ENCODE results near the gene SHOC2. TPM values are rescaled to one million over a fixed set of nuclear protein-coding genes. Genes with fewer than 3 reads are reported as not detected.

The SHOC2 gene
- total and polyA plus RNA-seq, 4 donors: 17.6 to 68.4 (median 47.8) TPM

- 76 to 79% methylated on average over 3 of the region's 3 CpGs for WGBS, 2 donors
- ATAC-seq (ENCODE audit: low FRiP score) (no peak), DNase-seq (no peak)
- no peaks in the 10 kb centered on the region for H3K9me3 ChIP-seq (ENCODE audit: control insufficient read depth, low read length)
- no peak overlapping the region for H3K4me3 ChIP-seq (ENCODE audit: low read length in 2 of 2)
- no peaks in the 10 kb centered on the region for H3K36me3 ChIP-seq (ENCODE audit: control insufficient read depth in 1 of 2, insufficient read depth in 2 of 2, low read length in 1 of 2)
- H3K27ac ChIP-seq (ENCODE audit: low read depth in 1 of 2, low read length in 2 of 2): no peak overlapping the region
- no peaks in the 10 kb centered on the region for H3K27me3 ChIP-seq (ENCODE audit: control insufficient read depth in 1 of 2, insufficient read depth in 2 of 2, low read length in 1 of 2)
- intact Hi-C loops (cut with DNase I): no loop called here
- peaks cover 3% of the 10 kb centered on the region in 2 donors for H3K4me1 ChIP-seq (ENCODE audit: control insufficient read depth in 1 of 2, insufficient read depth in 2 of 2, low read length in 2 of 2)
Observed at GRCh38 chr10:110967009-110967630, 47.7 kb downstream of the SHOC2 start.

- no peak for ATAC-seq (ENCODE audit: low FRiP score)
- no peak overlapping the region for H3K4me3 ChIP-seq (ENCODE audit: low read length in 2 of 2)
- H3K27me3 ChIP-seq (ENCODE audit: control insufficient read depth in 1 of 2, insufficient read depth in 2 of 2, low read length in 1 of 2): no peaks in the 10 kb centered on the region
- no peak overlapping the region for H3K27ac ChIP-seq (ENCODE audit: low read depth in 1 of 2, low read length in 2 of 2)
- peaks cover 3% of the 10 kb centered on the region in 2 donors for H3K4me1 ChIP-seq (ENCODE audit: control insufficient read depth in 1 of 2, insufficient read depth in 2 of 2, low read length in 2 of 2)
- H3K36me3 ChIP-seq (ENCODE audit: control insufficient read depth in 1 of 2, insufficient read depth in 2 of 2, low read length in 1 of 2): no peaks in the 10 kb centered on the region
- DNase-seq: no peak
- intact Hi-C loops (cut with DNase I): no loop called here
- WGBS, 2 donors: 0% methylated on average over 1 of the region's 1 CpG
- H3K9me3 ChIP-seq (ENCODE audit: control insufficient read depth, low read length): no peaks in the 10 kb centered on the region
Observed at GRCh38 chr10:110967645-110968044, 48.2 kb downstream of the SHOC2 start.

GRCh38 chr10:110969183-110969582, 49.8 kb downstream of the SHOC2 start:
- Histone ChIP-seq H3K4me3 (ENCODE audit: low read length in 2 of 2) (no peak overlapping the region), H3K27ac (ENCODE audit: low read depth in 1 of 2, low read length in 2 of 2) (no peak overlapping the region), H3K9me3 (ENCODE audit: control insufficient read depth, low read length) (no peaks in the 10 kb centered on the region), H3K27me3 (ENCODE audit: control insufficient read depth in 1 of 2, insufficient read depth in 2 of 2, low read length in 1 of 2) (no peaks in the 10 kb centered on the region), H3K36me3 (ENCODE audit: control insufficient read depth in 1 of 2, insufficient read depth in 2 of 2, low read length in 1 of 2) (no peaks in the 10 kb centered on the region), H3K4me1 (ENCODE audit: control insufficient read depth in 1 of 2, insufficient read depth in 2 of 2, low read length in 2 of 2) (peaks cover 0 to 3% of the 10 kb centered on the region in 2 donors)
- DNase-seq (no peak), ATAC-seq (ENCODE audit: low FRiP score) (no peak)
- intact Hi-C loops (cut with DNase I): no loop called here
- 89 to 93% methylated on average over 2 of the region's 2 CpGs for WGBS, 2 donors

- no peak for DNase-seq
- intact Hi-C loops (cut with DNase I): no loop called here
- ATAC-seq (ENCODE audit: low FRiP score): no peak
- no peak overlapping the region for H3K4me3 ChIP-seq (ENCODE audit: low read length in 2 of 2)
- no peaks in the 10 kb centered on the region for H3K27me3 ChIP-seq (ENCODE audit: control insufficient read depth in 1 of 2, insufficient read depth in 2 of 2, low read length in 1 of 2)
- no peaks in the 10 kb centered on the region for H3K36me3 ChIP-seq (ENCODE audit: control insufficient read depth in 1 of 2, insufficient read depth in 2 of 2, low read length in 1 of 2)
- no peaks in the 10 kb centered on the region for H3K4me1 ChIP-seq (ENCODE audit: control insufficient read depth in 1 of 2, insufficient read depth in 2 of 2, low read length in 2 of 2)
- no peaks in the 10 kb centered on the region for H3K9me3 ChIP-seq (ENCODE audit: control insufficient read depth, low read length)
- no peak overlapping the region for H3K27ac ChIP-seq (ENCODE audit: low read depth in 1 of 2, low read length in 2 of 2)
Observed at GRCh38 chr10:110971638-110972037, 52.2 kb downstream of the SHOC2 start.

GRCh38 chr10:110972231-110973134, 53.1 kb downstream of the SHOC2 start:
- 79 to 86% methylated on average over 5 of the region's 5 CpGs for WGBS, 2 donors
- intact Hi-C loops (cut with DNase I): no loop called here
- Histone ChIP-seq H3K36me3 (ENCODE audit: control insufficient read depth in 1 of 2, insufficient read depth in 2 of 2, low read length in 1 of 2) (no peaks in the 10 kb centered on the region), H3K27me3 (ENCODE audit: control insufficient read depth in 1 of 2, insufficient read depth in 2 of 2, low read length in 1 of 2) (no peaks in the 10 kb centered on the region), H3K4me3 (ENCODE audit: low read length in 2 of 2) (no peak overlapping the region), H3K27ac (ENCODE audit: low read depth in 1 of 2, low read length in 2 of 2) (no peak overlapping the region), H3K9me3 (ENCODE audit: control insufficient read depth, low read length) (no peaks in the 10 kb centered on the region), H3K4me1 (ENCODE audit: control insufficient read depth in 1 of 2, insufficient read depth in 2 of 2, low read length in 2 of 2) (no peaks in the 10 kb centered on the region)
- DNase-seq (no peak), ATAC-seq (ENCODE audit: low FRiP score) (no peak)

- intact Hi-C loops (cut with DNase I): no loop called here
- 89 to 91% methylated on average over 3 of the region's 3 CpGs for WGBS, 2 donors
- H3K36me3 ChIP-seq (ENCODE audit: control insufficient read depth in 1 of 2, insufficient read depth in 2 of 2, low read length in 1 of 2): no peaks in the 10 kb centered on the region
- ATAC-seq (ENCODE audit: low FRiP score) (no peak), DNase-seq (no peak)
- no peaks in the 10 kb centered on the region for H3K4me1 ChIP-seq (ENCODE audit: control insufficient read depth in 1 of 2, insufficient read depth in 2 of 2, low read length in 2 of 2)
- H3K27ac ChIP-seq (ENCODE audit: low read depth in 1 of 2, low read length in 2 of 2): no peak overlapping the region
- H3K27me3 ChIP-seq (ENCODE audit: control insufficient read depth in 1 of 2, insufficient read depth in 2 of 2, low read length in 1 of 2): no peaks in the 10 kb centered on the region
- no peak overlapping the region for H3K4me3 ChIP-seq (ENCODE audit: low read length in 2 of 2)
- no peaks in the 10 kb centered on the region for H3K9me3 ChIP-seq (ENCODE audit: control insufficient read depth, low read length)
Observed at GRCh38 chr10:110973400-110973799, 54.0 kb downstream of the SHOC2 start.

- 83 to 84% methylated on average over 1 of the region's 1 CpG for WGBS, 2 donors
- ATAC-seq (ENCODE audit: low FRiP score) (no peak), DNase-seq (no peak)
- intact Hi-C loops (cut with DNase I): no loop called here
- no peaks in the 10 kb centered on the region for H3K36me3 ChIP-seq (ENCODE audit: control insufficient read depth in 1 of 2, insufficient read depth in 2 of 2, low read length in 1 of 2)
- H3K4me1 ChIP-seq (ENCODE audit: control insufficient read depth in 1 of 2, insufficient read depth in 2 of 2, low read length in 2 of 2): peaks cover 0 to 2% of the 10 kb centered on the region in 2 donors
- no peak overlapping the region for H3K4me3 ChIP-seq (ENCODE audit: low read length in 2 of 2)
- no peaks in the 10 kb centered on the region for H3K9me3 ChIP-seq (ENCODE audit: control insufficient read depth, low read length)
- H3K27ac ChIP-seq (ENCODE audit: low read depth in 1 of 2, low read length in 2 of 2): no peak overlapping the region
- no peaks in the 10 kb centered on the region for H3K27me3 ChIP-seq (ENCODE audit: control insufficient read depth in 1 of 2, insufficient read depth in 2 of 2, low read length in 1 of 2)
Observed at GRCh38 chr10:110976577-110976976, 57.2 kb downstream of the SHOC2 start.

GRCh38 chr10:110977662-110978061, 58.3 kb downstream of the SHOC2 start:
- intact Hi-C loops (cut with DNase I): no loop called here
- ATAC-seq (ENCODE audit: low FRiP score): no peak

GRCh38 chr10:110978204-110978603, 58.8 kb downstream of the SHOC2 start:
- H3K36me3 ChIP-seq (ENCODE audit: control insufficient read depth in 1 of 2, insufficient read depth in 2 of 2, low read length in 1 of 2): no peaks in the 10 kb centered on the region
- WGBS, 2 donors: 93 to 98% methylated on average over 2 of the region's 2 CpGs
- no peak for ATAC-seq (ENCODE audit: low FRiP score)
- intact Hi-C loops (cut with DNase I): no loop called here
- H3K27me3 ChIP-seq (ENCODE audit: control insufficient read depth in 1 of 2, insufficient read depth in 2 of 2, low read length in 1 of 2): no peaks in the 10 kb centered on the region
- H3K4me1 ChIP-seq (ENCODE audit: control insufficient read depth in 1 of 2, insufficient read depth in 2 of 2, low read length in 2 of 2): peaks cover 0 to 2% of the 10 kb centered on the region in 2 donors
- no peak for DNase-seq
- no peak overlapping the region for H3K27ac ChIP-seq (ENCODE audit: low read depth in 1 of 2, low read length in 2 of 2)
- H3K4me3 ChIP-seq (ENCODE audit: low read length in 2 of 2): no peak overlapping the region
- H3K9me3 ChIP-seq (ENCODE audit: control insufficient read depth, low read length): no peaks in the 10 kb centered on the region

More at GRCh38 chr10:110977662-110978061, 58.3 kb downstream of the SHOC2 start:
- Histone ChIP-seq H3K9me3 (ENCODE audit: control insufficient read depth, low read length) (no peaks in the 10 kb centered on the region), H3K4me1 (ENCODE audit: control insufficient read depth in 1 of 2, insufficient read depth in 2 of 2, low read length in 2 of 2) (peaks cover 0 to 2% of the 10 kb centered on the region in 2 donors), H3K27ac (ENCODE audit: low read depth in 1 of 2, low read length in 2 of 2) (no peak overlapping the region), H3K36me3 (ENCODE audit: control insufficient read depth in 1 of 2, insufficient read depth in 2 of 2, low read length in 1 of 2) (no peaks in the 10 kb centered on the region), H3K4me3 (ENCODE audit: low read length in 2 of 2) (no peak overlapping the region), H3K27me3 (ENCODE audit: control insufficient read depth in 1 of 2, insufficient read depth in 2 of 2, low read length in 1 of 2) (no peaks in the 10 kb centered on the region)
- 72 to 75% methylated on average over 2 of the region's 2 CpGs for WGBS, 2 donors
- DNase-seq: no peak
